ENCODE results near the gene KIF22. TPM values are rescaled to one million over a fixed set of nuclear protein-coding genes. Genes with fewer than 3 reads are reported as not detected.
"Not testable (repeated sequence)": the region's sequence is repeated elsewhere in the genome, so short reads cannot be mapped to it uniquely, and the experiment has no call there.

KIF22 gene
- polyA plus RNA-seq, 2 of the 4 experiments (the other 2 are of a cell fraction): 64.3 to 73.7 TPM

DNA sequence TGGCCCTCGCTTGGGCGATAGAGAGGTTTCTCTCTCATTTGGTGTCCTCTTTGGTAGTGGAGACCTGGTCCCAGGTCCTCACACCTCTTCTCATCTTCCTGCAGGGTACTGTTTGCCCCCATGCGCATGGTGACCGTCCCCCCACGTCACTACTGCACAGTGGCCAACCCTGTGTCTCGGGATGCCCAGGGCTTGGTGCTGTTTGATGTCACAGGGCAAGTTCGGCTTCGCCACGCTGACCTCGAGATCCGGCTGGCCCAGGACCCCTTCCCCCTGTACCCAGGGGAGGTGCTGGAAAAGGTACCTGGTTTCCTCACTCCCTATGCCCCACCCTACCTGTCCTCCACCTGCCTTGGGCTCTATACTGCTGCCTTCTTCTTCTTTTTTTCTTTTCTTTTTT, 40.2 kb downstream of the KIF22 start:
- TF ChIP-seq CBX2 (IDR thresholded peaks at IDR 0.05; ENCODE audit: borderline replicate concordance, low read depth): no peak
- TF ChIP-seq MAZ (IDR thresholded peaks at IDR 0.05; ENCODE audit: borderline replicate concordance, low read depth, low read length): no peak
- no peak for TF ChIP-seq RAD21 (conservative IDR thresholded peaks at IDR 0.05 in 1 of 2, IDR thresholded peaks at IDR 0.05 in 1 of 2)
- no peak for TF ChIP-seq BHLHE40 (IDR thresholded peaks at IDR 0.05; ENCODE audit: low read depth, low read length)
- TF ChIP-seq KDM5A (IDR thresholded peaks at IDR 0.05): no peak
- TF ChIP-seq RCOR1 (IDR thresholded peaks at IDR 0.05; ENCODE audit: low read depth, low read length): no peak
- TF ChIP-seq ZNF302 (CRISPR knock-in tag; IDR thresholded peaks at IDR 0.05): no peak
- no peak for TF ChIP-seq HOXB13 (CRISPR knock-in tag; IDR thresholded peaks at IDR 0.05; ENCODE audit: low read depth)
- TF ChIP-seq, protein P1, sequence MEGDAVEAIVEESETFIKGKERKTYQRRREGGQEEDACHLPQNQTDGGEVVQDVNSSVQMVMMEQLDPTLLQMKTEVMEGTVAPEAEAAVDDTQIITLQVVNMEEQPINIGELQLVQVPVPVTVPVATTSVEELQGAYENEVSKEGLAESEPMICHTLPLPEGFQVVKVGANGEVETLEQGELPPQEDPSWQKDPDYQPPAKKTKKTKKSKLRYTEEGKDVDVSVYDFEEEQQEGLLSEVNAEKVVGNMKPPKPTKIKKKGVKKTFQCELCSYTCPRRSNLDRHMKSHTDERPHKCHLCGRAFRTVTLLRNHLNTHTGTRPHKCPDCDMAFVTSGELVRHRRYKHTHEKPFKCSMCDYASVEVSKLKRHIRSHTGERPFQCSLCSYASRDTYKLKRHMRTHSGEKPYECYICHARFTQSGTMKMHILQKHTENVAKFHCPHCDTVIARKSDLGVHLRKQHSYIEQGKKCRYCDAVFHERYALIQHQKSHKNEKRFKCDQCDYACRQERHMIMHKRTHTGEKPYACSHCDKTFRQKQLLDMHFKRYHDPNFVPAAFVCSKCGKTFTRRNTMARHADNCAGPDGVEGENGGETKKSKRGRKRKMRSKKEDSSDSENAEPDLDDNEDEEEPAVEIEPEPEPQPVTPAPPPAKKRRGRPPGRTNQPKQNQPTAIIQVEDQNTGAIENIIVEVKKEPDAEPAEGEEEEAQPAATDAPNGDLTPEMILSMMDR (IDR thresholded peaks at IDR 0.05): no peak
- TF ChIP-seq ESRRA (IDR thresholded peaks at IDR 0.05; ENCODE audit: borderline replicate concordance, low read length): no peak
- TF ChIP-seq JUNB (IDR thresholded peaks at IDR 0.05): no peak
- no peak for TF ChIP-seq ZC3H11A (IDR thresholded peaks at IDR 0.05)
- no peak for TF ChIP-seq RARB (CRISPR knock-in tag; IDR thresholded peaks at IDR 0.05)
- no peak for TF ChIP-seq TP53 (CRISPR knock-in tag; IDR thresholded peaks at IDR 0.05)
- DNase-seq (ENCODE audit: low read depth in 1 of 2, low spot score in 1 of 2): no peak
- Histone ChIP-seq H3K4me2 (no peak overlapping the region), H3K4me3 (no peak overlapping the region), H3K4me1 (peaks cover 59% of the 10 kb centered on the region), H3K9me3 (no peaks in the 10 kb centered on the region), H3K27ac (peak overlapping the region in 1 of 2 experiments; percentile 92; a peak in 1 of 6 replicates)
- WGBS (ENCODE audit: missing lambda C conversion rate): 95% methylated on average over 11 of the region's 11 CpGs
- no peak for ATAC-seq
- POLR2A ChIA-PET: no interaction called here
- no peak for FAIRE-seq
- CTCF ChIA-PET: interaction anchor here (0.9 kb wide), 1 partner anchor 18 kb away, joined by 4 read pairs; no protein-coding TSS in a partner anchor

DNA sequence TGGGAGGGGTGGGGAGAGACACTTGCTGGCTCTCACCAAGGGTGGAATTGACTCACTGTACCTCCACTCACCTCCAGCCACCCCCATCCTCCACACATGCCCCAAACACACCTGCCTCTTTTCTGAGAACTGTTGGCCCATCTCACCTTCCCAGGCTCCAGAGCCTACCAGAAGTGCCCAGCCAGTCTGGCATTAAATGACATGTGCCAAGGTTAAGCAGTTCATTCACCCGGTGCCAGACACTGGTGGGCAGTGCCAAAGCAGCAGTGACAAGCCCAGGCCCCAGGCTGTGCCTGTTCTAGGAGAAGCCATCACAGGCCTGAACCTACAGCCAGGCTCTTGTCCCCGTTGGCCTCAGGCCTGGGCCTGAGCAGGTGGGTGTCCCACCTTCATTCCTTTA, 40.9 kb downstream of the KIF22 start:
- FAIRE-seq (no peak), DNase-seq (ENCODE audit: low read depth in 1 of 2, low spot score in 1 of 2) (no peak), ATAC-seq (no peak)
- Histone ChIP-seq H3K4me1 (peaks cover 54% of the 10 kb centered on the region), H3K27ac (no peak overlapping the region), H3K4me3 (no peak overlapping the region), H3K4me2 (no peak overlapping the region), H3K9me3 (no peaks in the 10 kb centered on the region)
- TF ChIP-seq SMC3 (IDR thresholded peaks at IDR 0.05) (no peak), MYC (IDR thresholded peaks at IDR 0.05; ENCODE audit: borderline replicate concordance, low read length) (no peak), CHD4 (IDR thresholded peaks at IDR 0.05; ENCODE audit: borderline replicate concordance) (no peak), POLR2A (IDR thresholded peaks at IDR 0.05; ENCODE audit: low read length) (no peak), HDAC2 (IDR thresholded peaks at IDR 0.05) (no peak), TP53 (CRISPR knock-in tag; IDR thresholded peaks at IDR 0.05) (no peak), JUN (IDR thresholded peaks at IDR 0.05) (no peak)
- TF ChIP-seq, protein P2, sequence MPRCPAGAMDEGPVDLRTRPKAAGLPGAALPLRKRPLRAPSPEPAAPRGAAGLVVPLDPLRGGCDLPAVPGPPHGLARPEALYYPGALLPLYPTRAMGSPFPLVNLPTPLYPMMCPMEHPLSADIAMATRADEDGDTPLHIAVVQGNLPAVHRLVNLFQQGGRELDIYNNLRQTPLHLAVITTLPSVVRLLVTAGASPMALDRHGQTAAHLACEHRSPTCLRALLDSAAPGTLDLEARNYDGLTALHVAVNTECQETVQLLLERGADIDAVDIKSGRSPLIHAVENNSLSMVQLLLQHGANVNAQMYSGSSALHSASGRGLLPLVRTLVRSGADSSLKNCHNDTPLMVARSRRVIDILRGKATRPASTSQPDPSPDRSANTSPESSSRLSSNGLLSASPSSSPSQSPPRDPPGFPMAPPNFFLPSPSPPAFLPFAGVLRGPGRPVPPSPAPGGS (IDR thresholded peaks at IDR 0.05): no peak
- WGBS (ENCODE audit: missing lambda C conversion rate): 93% methylated on average over 1 of the region's 2 CpGs
- ChIA-PET POLR2A (no interaction called here), CTCF (interaction anchor here (0.9 kb wide), 1 partner anchor 17 kb away, joined by 4 read pairs; no protein-coding TSS in a partner anchor)

DNA sequence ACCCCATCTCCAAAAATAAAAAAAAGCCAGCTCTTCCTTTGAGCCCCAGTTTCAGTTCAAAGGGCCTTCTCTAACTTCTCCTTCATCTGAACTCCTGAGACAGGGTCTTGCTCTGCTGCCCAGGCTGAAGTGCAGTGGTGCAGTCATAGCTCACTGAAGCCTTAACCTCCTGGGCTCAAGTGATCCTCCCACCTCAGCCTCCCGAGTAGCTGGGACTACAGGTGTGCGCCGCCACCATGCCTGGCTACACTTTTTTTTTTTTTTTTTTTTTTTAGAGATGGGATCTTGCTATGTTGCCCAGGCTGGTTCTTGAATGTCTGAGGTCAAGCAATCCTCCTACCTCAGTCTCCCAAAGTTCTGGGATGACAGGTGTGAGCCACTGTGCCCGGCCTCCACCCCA, 42.7 kb downstream of the KIF22 start:
- POLR2A ChIA-PET: interaction anchor here (0.6 kb wide), 1 partner anchor 128 kb away, joined by 3 read pairs; no protein-coding TSS in a partner anchor

More for the DNA sequence above, 42.7 kb downstream of the KIF22 start:
- CTCF ChIA-PET: interaction anchor here (1.2 to 26.2 kb wide), 5 partner anchors 15 to 172 kb away, joined by 3 to 568 read pairs (median 8); partner anchors contain the start of genes CDIPT, KIF22, MAZ and MVP
- ATAC-seq; H3K4me2 ChIP-seq; FAIRE-seq; DNase-seq (ENCODE audit: low read depth in 1 of 2, low spot score in 1 of 2); H3K27ac ChIP-seq; H3K9me3 ChIP-seq; H3K4me3 ChIP-seq: not testable (repeated sequence)
- H3K4me1 ChIP-seq: peaks cover 37% of the 10 kb centered on the region
- 98% methylated on average over 4 of the region's 4 CpGs for WGBS (ENCODE audit: missing lambda C conversion rate)
